Astrocyte (in vitro differentiated cells and primary cell): ENCODE data around the gene LRRC43. TPM values are rescaled to one million over a fixed set of nuclear protein-coding genes. Genes with fewer than 3 reads are reported as not detected.

Source experiments
- DNase-seq: peaks from one replicate; pipeline ENCODE4 v3.0.0-alpha.2; 2010; ENCODE audit warnings: low read depth
- FAIRE-seq: peaks from 2 replicates; lab custom pipeline; 2011; peaks lifted over from hg19 to GRCh38; lab: Jason Lieb, UNC
- H2AFZ ChIP-seq: 2 replicates; pipeline ENCODE4 v1.6.0; 2012; ENCODE audit warnings: low read depth, low read length, inconsistent platforms
- H3K27ac ChIP-seq: 2 replicates; pipeline ENCODE4 v1.5.1; 2011; ENCODE audit warnings: low read depth, low read length, inconsistent platforms
- H3K27me3 ChIP-seq: 2 replicates; pipeline ENCODE4 v1.6.0; 2011; ENCODE audit warnings: low read length, inconsistent platforms; ENCODE audit not compliant: insufficient read depth
- H3K36me3 ChIP-seq: 2 replicates; pipeline ENCODE4 v1.5.1; 2011; ENCODE audit warnings: low read length, inconsistent platforms; ENCODE audit not compliant: insufficient read depth
- H3K4me1 ChIP-seq: 2 replicates; pipeline ENCODE4 v1.5.1; 2011; ENCODE audit warnings: low read length, inconsistent platforms; ENCODE audit not compliant: insufficient read depth
- H3K4me2 ChIP-seq: 2 replicates; pipeline ENCODE4 v1.6.0; 2012; ENCODE audit warnings: low read length, inconsistent platforms
- H3K4me3 ChIP-seq: 2 replicates; pipeline ENCODE4 v1.5.1; 2011; ENCODE audit warnings: low read depth, mild to moderate bottlenecking, low read length, inconsistent platforms; ENCODE audit not compliant: insufficient read depth
- H3K79me2 ChIP-seq: 2 replicates; pipeline ENCODE4 v1.6.0; 2012; ENCODE audit warnings: mild to moderate bottlenecking, low read length, inconsistent platforms; ENCODE audit not compliant: insufficient read depth
- H3K9ac ChIP-seq: 2 replicates; pipeline ENCODE4 v1.6.0; 2012; ENCODE audit warnings: mild to moderate bottlenecking, low read length, inconsistent platforms
- H3K9me3 ChIP-seq: 2 replicates; pipeline ENCODE4 v1.5.1; 2012; ENCODE audit warnings: low read depth, mild to moderate bottlenecking, low read length, inconsistent platforms; ENCODE audit not compliant: insufficient read depth
- H4K20me1 ChIP-seq: 2 replicates; pipeline ENCODE4 v1.6.0; 2012; ENCODE audit warnings: low read length, inconsistent platforms; ENCODE audit not compliant: insufficient read depth
- H3K27ac Mint-ChIP-seq: one replicate; pipeline ENCODE4 v1.8.0; 2021; ENCODE audit warnings: mild to moderate bottlenecking, mixed read lengths; ENCODE audit not compliant: unreplicated experiment
- H3K27me3 Mint-ChIP-seq: one replicate; pipeline ENCODE4 v1.8.0; 2021; ENCODE audit warnings: low read depth, mixed read lengths; ENCODE audit not compliant: unreplicated experiment
- H3K36me3 Mint-ChIP-seq: one replicate; pipeline ENCODE4 v1.8.0; 2021; ENCODE audit warnings: low read depth, mixed read lengths; ENCODE audit not compliant: unreplicated experiment
- H3K4me1 Mint-ChIP-seq: one replicate; pipeline ENCODE4 v1.8.0; 2021; ENCODE audit warnings: low read depth, mixed read lengths; ENCODE audit not compliant: unreplicated experiment
- H3K4me3 Mint-ChIP-seq: one replicate; pipeline ENCODE4 v1.8.0; 2021; ENCODE audit warnings: mild to moderate bottlenecking, moderate library complexity, mixed read lengths; ENCODE audit not compliant: unreplicated experiment
- H3K9me3 Mint-ChIP-seq: one replicate; pipeline ENCODE4 v1.8.0; 2021; ENCODE audit warnings: mild to moderate bottlenecking, mixed read lengths; ENCODE audit not compliant: unreplicated experiment
- CTCF ChIP-seq: IDR thresholded peaks from 2 replicates; pipeline ENCODE4 v1.5.1; 2011; ENCODE audit warnings: low read depth, mild to moderate bottlenecking, inconsistent platforms, low read length, moderate library complexity; ENCODE audit not compliant: insufficient read depth
- EZH2 ChIP-seq: IDR thresholded peaks from 2 replicates; pipeline ENCODE4 v1.6.1; 2012; ENCODE audit warnings: mild to moderate bottlenecking, low read length, inconsistent platforms; ENCODE audit not compliant: insufficient read depth
- total RNA-seq: library from RNA; stranded (reverse); gene quantifications from 2 replicates; pipeline ENCODE4 v1.2.1, GENCODE V29; 2021

Gene LRRC43
- total RNA-seq, 1 donor from 2014 or later = 0.73 TPM

GRCh38 chr12:122148657-122149056, 34.3 kb upstream of the LRRC43 start:
- no peaks in the 10 kb centered on the region for H3K4me1 Mint-ChIP-seq
- H3K27me3 Mint-ChIP-seq = peaks cover 9% of the 10 kb centered on the region
- DNase-seq (peak; percentile 14), FAIRE-seq (no peak)
- no peak overlapping the region for H3K27ac Mint-ChIP-seq
- TF ChIP-seq CTCF = no peak
- no peak for TF ChIP-seq EZH2
- Histone ChIP-seq H3K9me3 (no peaks in the 10 kb centered on the region), H2AFZ (no peak overlapping the region), H3K9ac (no peak overlapping the region), H3K36me3 (no peaks in the 10 kb centered on the region), H3K27ac (no peak overlapping the region), H4K20me1 (peaks cover 3% of the 10 kb centered on the region), H3K27me3 (no peaks in the 10 kb centered on the region), H3K4me2 (no peak overlapping the region), H3K4me3 (no peak overlapping the region), H3K79me2 (no peaks in the 10 kb centered on the region), H3K4me1 (no peaks in the 10 kb centered on the region)
- H3K36me3 Mint-ChIP-seq = peaks cover 15% of the 10 kb centered on the region
- peaks cover 2% of the 10 kb centered on the region for H3K9me3 Mint-ChIP-seq
- H3K4me3 Mint-ChIP-seq = no peak overlapping the region

- Histone ChIP-seq H3K4me2 (no peak overlapping the region), H3K4me3 (no peak overlapping the region), H3K9me3 (no peaks in the 10 kb centered on the region), H3K36me3 (no peaks in the 10 kb centered on the region), H3K9ac (no peak overlapping the region), H3K4me1 (no peaks in the 10 kb centered on the region), H2AFZ (no peak overlapping the region), H3K27ac (no peak overlapping the region), H3K27me3 (no peaks in the 10 kb centered on the region), H3K79me2 (no peaks in the 10 kb centered on the region), H4K20me1 (peaks cover 3% of the 10 kb centered on the region)
- Mint-ChIP-seq H3K27me3 (peaks cover 12% of the 10 kb centered on the region), H3K27ac (no peak overlapping the region), H3K9me3 (peaks cover 2% of the 10 kb centered on the region), H3K4me3 (no peak overlapping the region), H3K4me1 (no peaks in the 10 kb centered on the region), H3K36me3 (peaks cover 14% of the 10 kb centered on the region)
- no peak for TF ChIP-seq EZH2
- TF ChIP-seq CTCF = no peak
- no peak for FAIRE-seq
- no peak for DNase-seq
Measured at GRCh38 chr12:122150127-122150681, 32.7 kb upstream of the LRRC43 start.

- TF ChIP-seq EZH2 = no peak
- no peak for TF ChIP-seq CTCF
- no peak for DNase-seq
- Histone ChIP-seq H4K20me1 (no peaks in the 10 kb centered on the region), H3K4me2 (no peak overlapping the region), H3K36me3 (no peaks in the 10 kb centered on the region), H2AFZ (no peak overlapping the region), H3K9ac (no peak overlapping the region), H3K4me3 (no peak overlapping the region), H3K79me2 (no peaks in the 10 kb centered on the region), H3K4me1 (no peaks in the 10 kb centered on the region), H3K27me3 (no peaks in the 10 kb centered on the region), H3K27ac (no peak overlapping the region), H3K9me3 (no peaks in the 10 kb centered on the region)
- H3K9me3 Mint-ChIP-seq = peaks cover 2% of the 10 kb centered on the region
- no peak overlapping the region for H3K4me3 Mint-ChIP-seq
- H3K36me3 Mint-ChIP-seq = peaks cover 13% of the 10 kb centered on the region
- peaks cover 21% of the 10 kb centered on the region for H3K27me3 Mint-ChIP-seq
- FAIRE-seq = no peak
- H3K27ac Mint-ChIP-seq = no peak overlapping the region
- H3K4me1 Mint-ChIP-seq = no peaks in the 10 kb centered on the region
Measured at GRCh38 chr12:122152754-122153153, 30.2 kb upstream of the LRRC43 start.
